NCI-H82 (cell line): ENCODE measurements around the gene LOX.

Experiments used
- DNase-seq: peaks from one replicate; lab custom pipeline; 2025; lab: John Stamatoyannopoulos, UW

LOX gene

GRCh38 chr5:122053181-122054109 is 24.6 kb downstream of the LOX start:
- no peak for DNase-seq

GRCh38 chr5:122051569-122051968 is 26.5 kb downstream of the LOX start:
- DNase-seq = no peak

DNA sequence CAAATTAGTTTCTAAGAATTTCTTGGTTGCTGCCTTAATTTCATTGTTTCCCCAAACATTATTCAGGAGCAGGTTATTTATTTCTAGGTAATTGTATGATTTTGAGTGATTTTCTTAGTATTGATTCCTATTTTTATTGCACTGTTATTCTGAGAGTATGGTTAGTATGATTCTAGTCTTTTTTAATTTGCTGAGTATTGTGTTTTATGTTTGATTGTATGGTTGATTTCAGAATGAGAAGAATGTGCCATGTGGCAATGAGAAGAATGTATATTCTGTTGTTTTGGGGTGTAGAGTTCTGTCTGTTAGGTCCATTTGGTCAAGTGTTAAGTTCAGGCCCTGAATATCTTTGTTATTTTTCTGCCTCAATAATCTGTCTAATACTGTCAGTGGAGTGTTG is 27.1 kb downstream of the LOX start:
- DNase-seq = no peak

DNA sequence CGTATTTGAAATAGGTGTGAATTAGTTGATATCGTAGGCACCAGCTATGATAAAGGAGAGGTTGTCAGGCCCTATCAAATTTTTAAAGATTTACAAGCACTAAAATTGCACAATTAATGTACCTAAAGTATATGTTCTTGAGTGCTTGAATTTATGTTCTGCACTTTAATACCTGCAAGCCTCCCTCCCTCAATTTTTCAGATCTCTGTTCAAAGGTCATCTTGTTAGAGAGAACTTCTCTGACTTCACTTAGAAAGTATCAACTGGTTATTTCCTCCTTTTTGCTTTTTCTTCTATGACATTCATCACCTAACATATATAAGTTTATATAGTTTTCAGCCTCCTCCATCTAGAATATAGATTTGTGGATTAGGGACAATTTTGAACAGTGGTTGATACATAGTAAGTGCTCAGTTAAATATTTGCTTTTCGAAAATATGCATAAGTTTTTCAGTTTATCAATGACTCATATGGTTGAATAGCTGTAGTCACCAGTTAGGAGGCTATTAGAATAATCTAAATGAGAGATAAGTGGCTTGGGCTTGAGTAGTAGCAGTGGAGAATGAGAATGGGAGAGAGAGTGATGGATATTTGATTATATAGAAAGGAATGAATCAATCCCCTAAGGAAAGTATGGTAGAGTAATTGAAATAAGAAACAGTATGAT is 37.3 kb downstream of the LOX start:
- no peak for DNase-seq

DNA sequence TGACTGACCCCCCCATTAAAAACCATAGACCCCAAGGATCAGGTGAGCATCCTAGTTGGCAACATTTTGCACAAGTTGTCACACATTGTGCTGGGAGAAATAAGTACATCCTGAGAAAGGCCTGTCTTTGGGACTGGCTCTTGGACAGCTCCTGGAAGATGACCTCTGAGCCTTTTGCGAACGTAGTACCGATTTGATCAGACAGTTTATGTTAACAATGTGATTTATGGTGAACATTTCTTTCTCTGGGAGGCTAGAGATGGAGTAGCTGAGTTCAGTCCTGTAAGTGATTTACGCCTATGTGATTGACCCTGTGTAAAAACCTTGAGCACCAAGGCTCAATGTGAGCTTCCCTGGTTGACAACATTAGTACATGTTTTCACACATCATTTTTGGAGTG is 41.7 kb downstream of the LOX start:
- no peak for DNase-seq

DNA sequence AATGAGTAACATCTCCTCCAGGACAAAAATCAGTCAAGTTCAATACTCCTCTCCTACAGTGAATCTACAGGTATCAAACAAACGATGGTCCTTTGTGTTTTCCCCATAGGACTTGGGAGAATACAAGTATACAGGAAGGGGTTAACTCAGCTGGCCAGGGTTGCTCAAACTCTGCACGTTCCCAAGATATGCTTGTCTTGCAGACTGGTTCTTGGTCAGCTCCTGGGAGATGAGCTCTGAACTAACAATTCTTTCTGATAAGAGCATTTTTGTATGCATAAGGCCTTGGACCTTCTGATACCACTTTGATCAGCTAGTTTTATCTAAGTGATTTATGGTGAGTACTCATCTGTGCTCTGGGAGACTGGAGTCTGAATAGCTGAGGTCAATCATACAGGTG is 42.1 kb downstream of the LOX start:
- DNase-seq = no peak

- no peak for DNase-seq
Measured at GRCh38 chr5:122031836-122032235, 46.2 kb downstream of the LOX start.

DNA sequence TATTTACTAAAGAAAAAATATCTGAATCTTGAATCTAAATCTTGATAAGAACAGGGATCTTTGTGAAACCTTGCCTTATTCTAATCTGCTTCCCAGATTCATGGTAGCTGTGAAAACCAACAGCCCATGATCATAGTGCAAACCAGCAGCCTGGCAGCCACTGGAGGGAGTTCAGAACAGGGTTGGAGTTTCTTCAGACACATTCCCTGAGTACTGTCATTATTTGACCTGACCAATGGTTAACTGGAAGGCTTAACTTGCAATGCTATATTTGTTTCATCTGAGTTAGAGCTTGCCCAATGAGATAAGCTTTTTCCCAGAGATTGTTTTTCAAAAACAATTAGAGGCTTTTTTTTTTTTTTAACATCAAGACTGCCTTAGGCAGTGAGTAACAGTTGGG is 47.8 kb downstream of the LOX start:
- DNase-seq = no peak

DNA sequence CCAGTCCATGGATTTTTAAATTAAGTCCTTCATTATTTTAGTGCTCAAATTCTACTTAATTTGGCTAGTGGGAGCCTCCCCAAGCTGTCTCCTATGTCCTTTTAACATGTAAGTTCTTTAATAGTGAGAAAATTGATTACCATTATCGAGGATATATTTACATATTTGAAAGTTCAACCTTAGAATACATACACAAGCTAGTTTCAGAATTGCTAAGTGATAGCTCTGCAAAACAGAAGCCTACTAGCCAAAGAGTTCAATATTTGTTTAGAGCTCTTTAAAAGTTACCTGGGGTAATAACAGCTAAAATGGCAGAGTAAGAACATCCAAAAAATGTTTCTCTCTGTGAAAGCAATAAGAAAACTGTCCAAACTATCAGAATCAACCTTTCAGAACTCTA is 48.2 kb downstream of the LOX start:
- DNase-seq = no peak

DNA sequence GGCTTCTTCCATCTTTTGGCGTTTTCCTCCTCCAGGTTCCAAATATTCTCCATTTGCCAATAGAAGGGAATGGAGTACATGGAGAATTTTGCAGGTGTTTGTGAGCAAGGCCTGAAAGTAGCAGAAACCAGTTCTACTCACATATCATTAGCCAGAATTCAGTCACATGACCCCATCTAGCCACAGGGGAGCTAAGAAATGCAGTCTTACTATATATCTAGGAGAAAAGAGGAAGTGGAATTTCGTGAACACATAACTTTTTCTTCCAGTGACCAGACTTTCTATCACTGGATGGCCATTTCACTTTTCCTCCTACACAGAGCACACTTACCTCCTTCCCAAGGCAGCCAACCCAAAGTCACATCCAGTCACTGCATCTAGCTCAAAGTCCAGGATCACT is 55.1 kb downstream of the LOX start:
- DNase-seq = no peak

- no peak for DNase-seq
Measured at GRCh38 chr5:122019919-122020590, 58.0 kb downstream of the LOX start.

GRCh38 chr5:122015471-122015870 is 62.6 kb downstream of the LOX start:
- DNase-seq = no peak

DNA sequence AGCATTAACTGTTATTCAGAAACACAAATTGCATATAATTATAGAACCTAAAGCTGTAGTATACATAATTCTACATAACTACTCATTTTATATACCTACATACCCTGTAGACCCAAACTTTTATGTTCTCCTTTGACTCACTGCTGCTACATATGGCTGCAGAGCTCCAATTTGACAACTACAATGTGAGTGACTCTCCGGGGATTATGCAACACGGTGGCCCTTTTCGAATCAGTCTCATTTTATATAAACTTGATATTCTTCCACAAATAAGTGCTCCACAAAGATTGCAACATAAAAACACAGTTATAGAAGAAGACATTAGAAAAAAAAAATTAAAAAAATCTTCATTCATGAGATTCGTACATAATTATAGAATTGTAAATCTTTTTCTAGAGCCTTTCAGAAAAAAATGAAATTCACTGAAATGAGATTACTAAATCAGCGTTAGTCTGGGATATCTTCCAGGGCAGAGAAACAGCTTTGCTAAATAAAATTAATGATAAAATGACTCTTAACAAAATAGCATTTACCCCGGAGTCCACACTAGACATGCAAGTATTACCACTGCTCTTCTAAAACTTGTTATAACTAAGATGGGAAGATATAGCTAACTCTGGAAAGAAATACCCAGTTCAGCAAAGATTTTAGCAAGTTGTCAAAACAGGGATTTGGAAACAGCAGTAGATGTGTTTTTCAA is 63.7 kb downstream of the LOX start:
- no peak for DNase-seq
